GM06990 (cell line): Measurements from ENCODE around the gene NCLN.

ENCODE experiments used
- DNase-seq: peaks from one replicate; pipeline ENCODE4 v3.0.0-alpha.2; 2011; ENCODE audit not compliant: insufficient read length; ENCODE audit errors: extremely low read depth
- H3K27me3 ChIP-seq: replicated peaks from 2 replicates; pipeline ENCODE4 v1.6.0; 2011; ENCODE audit warnings: low read length; ENCODE audit not compliant: control insufficient read depth, insufficient read depth
- H3K36me3 ChIP-seq: 2 replicates; pipeline ENCODE4 v1.5.1; 2011; ENCODE audit warnings: low read length; ENCODE audit not compliant: control insufficient read depth, insufficient read depth
- H3K4me3 ChIP-seq: replicated peaks from 2 replicates; pipeline ENCODE4 v1.5.1; 2011; ENCODE audit warnings: low read depth, mild to moderate bottlenecking, control low read depth, low read length
- TF ChIP-seq, protein P1 (sequence below): IDR thresholded peaks from 2 replicates; pipeline ENCODE4 v1.5.1; 2011; ENCODE audit warnings: low read length, control low read depth, mild to moderate bottlenecking, inconsistent platforms; ENCODE audit not compliant: insufficient read depth, poor library complexity, severe bottlenecking

Gene NCLN

DNA sequence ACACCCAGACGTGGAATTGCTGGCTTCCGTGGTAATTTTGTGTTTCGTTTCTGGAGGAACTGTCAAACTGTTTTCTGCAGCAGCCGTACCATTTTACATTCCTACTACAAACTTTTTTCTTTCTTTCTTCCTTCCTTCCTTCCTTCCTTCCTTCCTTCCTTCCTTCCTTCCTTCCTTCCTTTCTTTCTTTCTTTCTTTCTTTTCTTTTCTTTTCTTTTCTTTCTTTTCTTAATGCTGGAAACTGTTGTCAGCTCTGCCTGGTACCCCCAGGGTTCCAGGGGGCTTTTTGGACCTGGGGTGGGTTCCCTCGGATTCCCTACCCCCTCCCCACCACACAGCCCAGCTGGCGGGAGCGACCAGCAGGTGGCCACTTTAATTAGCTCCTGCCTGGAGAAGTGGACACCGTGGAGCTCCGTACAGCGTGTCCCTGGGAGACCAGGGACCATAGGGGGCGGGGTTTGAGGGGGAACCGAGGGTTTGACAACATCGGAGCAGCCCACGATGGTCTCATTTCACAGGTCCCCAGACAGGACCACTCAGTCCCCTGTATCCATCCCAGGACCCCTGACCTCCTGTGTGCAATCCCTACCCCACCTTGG is 63.1 kb downstream of the NCLN start:
- H3K4me3 ChIP-seq, result no peak overlapping the region
- TF ChIP-seq, protein P1, sequence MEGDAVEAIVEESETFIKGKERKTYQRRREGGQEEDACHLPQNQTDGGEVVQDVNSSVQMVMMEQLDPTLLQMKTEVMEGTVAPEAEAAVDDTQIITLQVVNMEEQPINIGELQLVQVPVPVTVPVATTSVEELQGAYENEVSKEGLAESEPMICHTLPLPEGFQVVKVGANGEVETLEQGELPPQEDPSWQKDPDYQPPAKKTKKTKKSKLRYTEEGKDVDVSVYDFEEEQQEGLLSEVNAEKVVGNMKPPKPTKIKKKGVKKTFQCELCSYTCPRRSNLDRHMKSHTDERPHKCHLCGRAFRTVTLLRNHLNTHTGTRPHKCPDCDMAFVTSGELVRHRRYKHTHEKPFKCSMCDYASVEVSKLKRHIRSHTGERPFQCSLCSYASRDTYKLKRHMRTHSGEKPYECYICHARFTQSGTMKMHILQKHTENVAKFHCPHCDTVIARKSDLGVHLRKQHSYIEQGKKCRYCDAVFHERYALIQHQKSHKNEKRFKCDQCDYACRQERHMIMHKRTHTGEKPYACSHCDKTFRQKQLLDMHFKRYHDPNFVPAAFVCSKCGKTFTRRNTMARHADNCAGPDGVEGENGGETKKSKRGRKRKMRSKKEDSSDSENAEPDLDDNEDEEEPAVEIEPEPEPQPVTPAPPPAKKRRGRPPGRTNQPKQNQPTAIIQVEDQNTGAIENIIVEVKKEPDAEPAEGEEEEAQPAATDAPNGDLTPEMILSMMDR, result no peak
- DNase-seq, result no peak
- no peaks in the 10 kb centered on the region for H3K36me3 ChIP-seq
- no peaks in the 10 kb centered on the region for H3K27me3 ChIP-seq

DNA sequence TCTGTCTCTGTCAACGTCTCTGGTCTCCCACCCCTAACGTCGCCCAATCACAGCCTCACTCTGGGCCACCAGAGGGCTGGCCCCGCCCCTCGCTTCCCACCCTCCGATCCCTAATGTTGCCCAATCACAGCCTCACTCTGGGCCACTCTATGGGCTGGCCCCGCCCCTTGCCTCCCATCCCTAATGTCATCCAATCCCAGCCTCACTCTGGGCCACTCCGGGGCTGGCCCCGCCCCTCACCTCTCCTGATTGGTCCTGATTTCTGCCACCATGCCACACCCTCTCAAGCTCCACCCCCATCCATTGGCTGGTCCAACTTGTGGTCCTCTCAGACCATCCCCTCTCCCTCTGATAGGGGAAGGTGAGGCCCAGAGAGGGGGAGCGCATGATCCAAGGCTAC is 63.7 kb downstream of the NCLN start:
- Histone ChIP-seq H3K4me3 (no peak overlapping the region), H3K27me3 (no peaks in the 10 kb centered on the region), H3K36me3 (no peaks in the 10 kb centered on the region)
- TF ChIP-seq, protein P1, result no peak
- peak; percentile 35 for DNase-seq

DNA sequence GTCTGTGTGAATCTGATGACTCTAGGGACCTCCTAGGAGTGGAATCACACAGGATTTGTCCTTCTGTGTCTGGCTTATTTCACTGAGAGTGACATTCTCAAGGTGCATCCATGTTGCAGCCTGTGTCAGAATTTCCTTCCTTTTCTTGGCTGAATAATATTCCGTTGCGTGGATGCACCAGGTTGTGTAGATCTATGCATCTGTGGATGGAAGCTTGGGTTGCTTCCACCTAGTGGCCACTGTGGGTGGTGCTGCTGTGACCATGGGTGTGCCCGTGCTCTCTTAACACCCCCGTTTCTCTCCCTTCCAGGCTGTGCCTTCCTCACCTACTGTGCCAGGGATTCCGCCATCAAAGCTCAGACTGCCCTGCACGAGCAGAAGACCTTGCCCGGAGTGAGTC is 64.9 kb downstream of the NCLN start:
- Histone ChIP-seq H3K27me3 (no peaks in the 10 kb centered on the region), H3K4me3 (no peak overlapping the region), H3K36me3 (no peaks in the 10 kb centered on the region)
- DNase-seq, result no peak
- TF ChIP-seq, protein P1, result peak; percentile 72

DNA sequence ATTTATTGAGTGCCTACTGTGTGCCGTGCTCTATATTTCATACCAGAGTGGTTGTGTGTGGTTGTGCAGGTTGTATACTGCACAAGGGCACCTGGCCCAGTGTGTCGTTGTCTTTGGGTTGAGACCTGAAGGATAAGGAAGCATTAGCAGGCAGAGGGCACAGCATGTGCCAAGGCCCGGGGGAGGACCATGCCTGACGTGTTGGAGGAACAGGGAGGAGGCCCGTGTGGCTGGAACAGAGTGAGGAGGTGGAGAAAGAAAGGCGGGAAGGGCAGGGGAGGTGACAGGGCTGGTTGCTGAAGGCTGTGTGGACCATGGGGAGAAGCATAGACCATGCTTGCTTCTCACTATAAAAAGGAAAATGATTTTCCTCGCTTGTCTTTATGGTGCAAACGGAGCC is 65.5 kb downstream of the NCLN start:
- no peaks in the 10 kb centered on the region for H3K27me3 ChIP-seq
- TF ChIP-seq, protein P1, result no peak
- H3K36me3 ChIP-seq, result no peaks in the 10 kb centered on the region
- no peak overlapping the region for H3K4me3 ChIP-seq
- DNase-seq, result no peak

DNA sequence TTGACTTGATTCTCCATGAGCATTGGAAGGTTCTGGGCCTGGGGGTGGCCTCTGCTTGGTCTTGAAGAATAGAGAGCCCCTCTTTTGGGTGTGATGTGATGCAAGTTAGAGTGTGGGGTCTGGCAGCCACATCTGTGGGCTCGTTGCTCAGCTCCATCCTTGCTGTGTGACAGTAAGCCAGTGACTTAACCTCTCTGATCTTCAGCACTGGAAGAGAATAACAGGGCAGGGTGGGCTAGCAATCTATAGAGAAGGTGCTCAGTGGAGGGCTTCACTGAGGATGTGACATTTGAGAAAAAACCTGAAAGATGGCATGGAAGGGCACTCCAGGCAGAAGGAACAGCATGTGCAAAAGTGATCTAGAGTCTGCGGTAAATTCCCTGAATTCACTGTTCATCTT is 66.9 kb downstream of the NCLN start:
- Histone ChIP-seq H3K4me3 (no peak overlapping the region), H3K36me3 (no peaks in the 10 kb centered on the region), H3K27me3 (no peaks in the 10 kb centered on the region)
- DNase-seq, result no peak
- TF ChIP-seq, protein P1, result no peak

DNA sequence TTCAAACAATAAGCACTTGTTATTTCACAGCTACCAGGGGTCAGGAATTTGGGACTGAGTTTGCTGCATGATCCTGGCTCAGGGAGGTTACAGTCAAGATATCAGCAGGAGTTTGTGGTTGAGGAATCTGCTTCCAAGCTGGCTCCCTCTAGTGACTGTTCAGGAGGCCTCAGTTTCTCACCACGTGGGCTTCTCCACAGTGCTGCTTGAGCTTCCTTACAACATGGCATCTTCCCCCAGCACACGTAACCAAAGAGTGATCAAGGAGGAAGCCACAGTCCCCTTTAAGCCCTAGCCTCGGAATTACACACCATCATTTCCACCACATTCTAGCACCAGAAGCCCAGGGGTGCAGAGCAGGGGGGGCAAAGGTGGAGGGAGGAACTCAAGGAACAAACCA is 67.5 kb downstream of the NCLN start:
- Histone ChIP-seq H3K36me3 (no peaks in the 10 kb centered on the region), H3K27me3 (no peaks in the 10 kb centered on the region), H3K4me3 (no peak overlapping the region)
- TF ChIP-seq, protein P1, result no peak
- DNase-seq, result no peak
